GM21619 (cell line): ENCODE measurements around the gene RASL10A.

Experiments
- ATAC-seq: cut with Tn5 transposase; IDR thresholded peaks from one replicate; pipeline ENCODE4 v1.9.1; 2021; ENCODE audit not compliant: unreplicated experiment

The RASL10A gene

GRCh38 chr22:29339381-29340235 lies 24.1 kb upstream of the RASL10A start:
- no peak for ATAC-seq

DNA sequence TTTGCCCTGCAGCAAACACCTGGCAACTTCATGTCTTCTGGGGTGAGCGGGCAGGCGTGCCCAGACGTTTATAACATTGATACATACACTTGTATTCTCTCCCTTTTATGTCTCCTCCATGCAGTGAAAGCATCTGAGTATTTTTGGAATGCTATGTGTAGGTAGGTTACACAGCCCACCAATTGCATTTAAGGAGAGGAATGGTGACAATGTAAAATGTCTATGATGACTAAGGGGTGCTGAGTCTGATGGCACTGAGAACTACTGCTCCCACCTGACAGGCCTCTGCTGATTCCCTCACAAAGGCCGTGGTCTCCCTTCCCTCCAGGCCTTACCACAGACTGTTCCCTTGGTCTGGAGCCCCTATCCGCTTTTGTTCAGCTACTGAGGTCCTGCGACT lies 22.9 kb upstream of the RASL10A start:
- ATAC-seq, result no peak

DNA sequence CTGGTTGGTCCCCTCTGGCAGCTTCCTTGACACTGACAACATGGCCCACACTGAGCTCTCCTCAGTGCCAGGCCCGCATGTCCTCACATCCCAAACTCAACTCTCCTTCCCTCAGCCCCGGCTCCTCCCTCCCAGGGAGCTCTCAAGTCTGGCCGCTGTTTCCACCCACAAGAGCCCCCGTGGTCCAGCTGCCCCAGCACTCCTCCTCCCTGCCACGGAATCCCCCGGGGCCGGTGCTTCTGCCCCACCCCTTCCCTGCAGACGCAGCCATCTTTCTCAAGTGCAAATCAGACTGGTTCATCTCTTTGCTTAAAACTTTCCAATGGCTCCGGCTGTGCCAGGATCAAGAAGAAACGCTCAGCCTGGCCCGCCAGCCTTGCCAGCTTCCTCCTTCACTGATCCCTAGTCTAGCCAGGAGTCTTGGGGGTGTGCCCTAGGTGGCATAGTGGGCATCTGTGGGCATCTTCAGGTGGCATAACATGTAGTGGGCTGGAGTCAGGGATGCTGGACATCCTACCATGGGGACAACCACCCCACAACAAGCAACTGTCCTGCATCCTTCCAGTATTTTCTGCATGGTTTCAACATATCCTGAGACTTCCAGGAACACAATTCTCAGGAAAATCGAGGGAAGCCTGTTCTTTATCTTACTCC lies 22.3 kb upstream of the RASL10A start:
- ATAC-seq, result no peak

DNA sequence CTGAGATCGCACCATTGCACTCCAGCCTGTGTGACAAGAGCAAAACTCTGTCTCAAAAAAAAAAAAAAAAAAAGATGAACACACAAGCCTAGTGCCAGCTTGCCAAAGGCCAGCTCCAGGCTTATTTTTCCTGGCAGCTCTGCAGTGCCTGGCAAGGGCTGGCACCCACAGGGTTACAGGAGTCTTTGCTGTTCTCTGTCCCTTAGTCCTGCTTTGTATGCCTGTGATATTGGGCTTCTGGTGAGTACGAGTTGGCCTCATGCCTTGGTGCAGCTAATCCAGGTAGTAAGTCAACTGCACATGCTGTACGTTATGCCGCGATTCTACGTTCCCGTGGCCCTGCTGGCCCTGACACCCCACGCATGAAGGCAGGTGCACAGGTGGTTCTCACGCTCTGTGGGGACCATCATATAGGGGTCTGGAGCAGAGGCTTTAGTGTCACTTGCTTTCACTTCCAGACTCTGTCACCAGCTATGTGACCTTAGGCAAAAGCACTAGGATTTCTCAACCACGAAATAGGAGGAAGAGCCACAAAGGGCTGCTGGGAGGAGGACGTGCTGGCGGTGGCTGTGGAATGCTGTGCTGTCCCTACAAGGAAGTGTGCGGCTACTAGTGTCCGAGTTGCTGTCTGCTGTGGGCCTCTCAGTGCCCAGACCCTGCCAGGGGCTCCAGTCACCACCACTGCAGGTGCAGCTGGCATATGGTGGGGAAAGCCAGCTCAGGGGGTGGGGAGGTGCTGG lies 21.4 kb upstream of the RASL10A start:
- ATAC-seq, result no peak

GRCh38 chr22:29335656-29336055 lies 20.2 kb upstream of the RASL10A start:
- ATAC-seq, result no peak

- no peak for ATAC-seq
Observed at GRCh38 chr22:29334696-29335344, 19.3 kb upstream of the RASL10A start.

- no peak for ATAC-seq
Observed at GRCh38 chr22:29334148-29334547, 18.7 kb upstream of the RASL10A start.

GRCh38 chr22:29332886-29333496 lies 17.5 kb upstream of the RASL10A start:
- no peak for ATAC-seq

DNA sequence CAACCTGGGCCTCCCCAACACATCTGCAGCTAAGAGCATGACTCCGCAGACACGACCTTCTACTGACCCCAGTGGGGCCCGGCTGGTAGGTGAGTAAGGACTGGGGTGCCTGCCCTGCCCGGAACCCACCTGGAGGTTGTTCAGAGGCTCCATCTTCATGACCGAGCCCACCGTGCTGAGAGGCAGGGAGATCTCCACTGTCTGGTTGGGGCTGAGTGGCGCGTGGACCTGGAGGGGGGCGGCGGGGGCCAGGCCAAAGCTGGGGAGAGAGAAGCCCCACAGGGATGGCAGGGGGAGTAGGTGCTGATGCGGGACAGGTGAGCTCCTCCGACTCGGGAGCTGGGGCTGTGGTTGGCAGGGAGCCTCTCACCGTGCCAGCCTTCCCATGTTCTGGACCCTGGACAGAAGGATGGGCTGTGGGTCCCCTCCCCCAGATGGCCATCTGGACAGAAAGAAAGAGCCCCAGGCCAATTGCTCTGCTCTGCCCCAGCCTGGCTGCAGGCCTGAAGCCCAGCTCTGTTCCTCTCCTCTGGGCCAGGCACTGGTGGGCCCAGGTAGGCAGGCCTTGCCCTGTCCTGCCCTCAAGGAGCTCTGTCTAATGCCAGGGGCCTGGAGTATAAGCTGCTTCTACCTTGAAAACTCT lies 16.3 kb upstream of the RASL10A start:
- ATAC-seq, result no peak

DNA sequence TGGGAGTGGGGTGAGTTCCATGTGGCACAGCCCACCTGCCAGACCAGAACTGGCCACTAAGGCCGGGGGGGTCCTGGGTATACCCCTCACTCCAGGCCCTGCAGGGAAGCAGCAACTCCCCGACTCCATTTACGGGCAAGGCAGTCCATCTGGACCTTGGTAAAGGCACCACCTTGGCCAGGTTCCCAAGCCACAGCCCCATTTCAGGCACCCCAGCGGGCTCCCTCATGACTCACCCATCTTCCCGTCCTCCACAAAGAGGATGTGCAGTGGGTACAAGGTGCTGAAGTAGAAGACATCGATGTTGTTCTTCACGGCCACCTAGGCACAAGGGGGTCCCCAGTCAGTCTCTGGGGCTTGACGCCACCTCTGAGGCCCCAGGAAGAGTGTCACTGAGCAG lies 15.7 kb upstream of the RASL10A start:
- ATAC-seq, result no peak

DNA sequence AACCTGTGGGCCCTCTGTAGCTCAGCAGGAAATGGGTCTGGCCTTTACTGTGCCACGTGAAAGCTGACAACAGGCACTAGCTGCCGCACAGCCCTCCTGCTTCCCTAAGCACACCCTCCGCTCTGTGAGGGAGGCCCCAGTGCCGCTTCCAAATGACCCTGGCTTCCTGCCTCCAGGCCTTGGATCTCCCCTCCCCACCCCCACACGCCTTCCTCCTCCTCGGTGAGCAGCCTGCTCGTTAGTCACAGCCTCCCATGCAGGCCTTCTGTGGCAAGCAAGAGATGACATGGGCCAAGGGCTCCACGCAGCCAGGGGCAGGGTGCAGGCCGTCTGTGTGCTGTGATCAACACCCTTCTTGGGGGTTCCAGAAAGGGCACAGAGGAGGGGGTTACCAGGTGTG lies 15.3 kb upstream of the RASL10A start:
- ATAC-seq, result no peak

- ATAC-seq, result no peak
Observed at GRCh38 chr22:29330291-29330690, 14.8 kb upstream of the RASL10A start.

DNA sequence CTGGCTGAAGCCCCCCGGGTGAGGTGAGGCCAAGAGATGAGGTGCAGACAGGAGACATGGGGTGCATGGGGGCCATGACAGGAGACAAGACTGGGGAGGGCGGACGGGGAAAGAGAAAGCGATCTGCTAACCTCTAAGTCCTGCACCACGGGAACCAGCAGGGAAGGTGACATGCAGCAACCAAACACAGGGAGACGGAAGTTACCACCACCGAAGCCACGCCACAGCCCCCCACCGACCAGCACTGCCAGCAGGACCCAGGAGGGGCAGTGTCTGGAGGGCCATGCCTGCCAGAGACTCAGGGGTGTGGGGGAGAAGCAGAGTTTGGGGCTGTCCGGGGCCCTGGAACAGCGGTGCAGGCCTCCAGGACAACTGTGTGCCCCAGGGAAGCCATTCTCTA lies 14.1 kb upstream of the RASL10A start:
- ATAC-seq, result no peak

GRCh38 chr22:29328566-29329500 lies 13.3 kb upstream of the RASL10A start:
- no peak for ATAC-seq

DNA sequence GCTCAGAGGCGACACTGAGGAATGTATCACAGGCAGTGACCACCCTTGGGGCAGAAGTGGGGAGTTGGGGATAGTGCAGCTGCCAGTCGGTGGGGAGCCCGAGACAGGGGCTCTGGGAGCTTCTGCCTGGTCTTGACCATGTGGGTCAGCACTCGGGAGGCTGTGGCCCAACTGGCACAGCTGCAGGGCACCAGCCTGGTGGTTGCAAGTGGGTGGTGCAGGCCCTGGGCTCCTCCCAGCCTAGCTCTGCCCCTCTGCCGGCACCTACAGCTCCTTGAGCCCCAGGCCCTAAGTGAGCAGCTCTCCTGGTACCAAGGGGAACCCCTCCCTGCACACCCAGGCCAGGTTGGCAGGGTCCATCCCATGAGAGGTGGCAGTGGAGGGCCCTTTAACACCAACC lies 12.6 kb upstream of the RASL10A start:
- ATAC-seq, result no peak

DNA sequence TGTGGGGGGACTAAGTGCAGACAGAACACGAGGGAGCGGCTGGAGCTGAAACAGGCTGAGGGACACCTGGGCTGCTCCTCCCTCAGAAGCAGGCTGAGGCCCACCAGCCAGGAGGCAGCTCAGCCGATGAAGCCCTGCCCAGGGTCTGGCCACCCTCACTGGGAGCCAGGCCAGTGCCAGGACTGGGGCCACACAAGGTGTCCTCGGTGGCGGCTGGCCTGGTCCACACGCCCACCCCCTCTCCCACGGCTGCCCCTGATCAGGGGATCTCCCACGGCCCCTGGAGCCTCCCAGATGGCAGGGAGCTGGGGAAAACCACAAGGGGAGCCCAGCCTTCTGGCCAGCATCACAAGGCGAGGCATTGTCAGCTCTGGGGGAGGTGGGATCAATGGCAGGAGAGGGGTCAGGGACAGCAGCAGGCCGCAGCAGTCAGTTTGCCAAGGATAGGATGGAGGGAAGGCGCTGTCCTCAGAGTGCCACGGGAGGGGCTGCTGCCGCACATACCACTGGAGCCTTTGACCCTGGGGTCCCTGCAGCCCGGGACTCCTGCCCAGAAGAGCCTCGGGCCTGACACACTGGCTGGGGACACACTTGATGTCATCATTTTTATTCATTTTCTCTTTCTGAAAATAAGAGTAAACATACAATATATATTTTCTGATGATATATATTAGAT lies 11.7 kb upstream of the RASL10A start:
- ATAC-seq, result no peak

DNA sequence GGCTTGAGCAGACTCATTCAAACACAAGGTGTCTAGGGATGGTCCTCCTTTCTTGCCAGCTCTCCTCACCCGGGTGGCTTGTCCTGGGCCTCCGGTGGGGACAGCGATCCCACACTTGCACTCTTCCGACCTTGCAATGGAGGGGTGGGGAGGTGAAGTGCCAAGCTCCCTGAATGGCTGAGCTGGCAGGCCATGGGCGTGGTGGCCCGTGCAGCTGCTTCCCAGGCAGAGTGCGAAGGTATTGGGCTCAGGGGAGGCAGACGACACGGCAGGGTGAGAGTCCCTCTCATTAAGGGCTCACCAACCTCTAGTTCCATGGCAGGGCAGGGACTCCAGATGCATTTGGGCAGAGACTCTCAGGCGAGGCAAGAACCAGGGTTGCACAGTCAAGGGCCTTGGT lies 11.0 kb upstream of the RASL10A start:
- no peak for ATAC-seq

- ATAC-seq, result no peak
Observed at GRCh38 chr22:29325785-29326315, 10.4 kb upstream of the RASL10A start.

DNA sequence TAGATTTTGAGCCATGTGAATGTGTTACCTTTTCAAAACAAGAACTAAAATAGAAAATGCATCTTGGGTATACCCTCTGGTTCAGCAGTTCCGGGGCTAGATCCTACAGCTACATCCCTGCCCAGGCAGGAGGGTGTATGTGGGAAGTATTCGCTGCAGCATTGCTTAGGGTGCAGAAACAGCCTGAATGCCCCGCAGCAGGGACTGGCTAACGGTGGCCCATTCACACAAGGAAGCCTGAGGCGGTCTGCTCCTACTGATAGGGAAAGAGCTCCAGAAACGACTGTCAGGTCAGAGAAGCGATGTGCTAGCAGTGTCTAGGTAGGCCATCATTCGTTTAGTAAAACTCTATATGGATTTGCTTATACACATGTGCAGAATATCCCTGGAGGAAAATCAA lies 9.9 kb upstream of the RASL10A start:
- ATAC-seq, result no peak
